Measurements from ENCODE around the gene IL24.

GRCh38 chr1:206916000-206916709, 18.9 kb downstream of the IL24 start:
- TF ChIP-seq POLR2AphosphoS5 (IDR thresholded peaks at IDR 0.05) (no peak), CTCF (IDR thresholded peaks at IDR 0.05) (no peak)
